ENCODE results near the gene NACA2.

NACA2 gene

DNA sequence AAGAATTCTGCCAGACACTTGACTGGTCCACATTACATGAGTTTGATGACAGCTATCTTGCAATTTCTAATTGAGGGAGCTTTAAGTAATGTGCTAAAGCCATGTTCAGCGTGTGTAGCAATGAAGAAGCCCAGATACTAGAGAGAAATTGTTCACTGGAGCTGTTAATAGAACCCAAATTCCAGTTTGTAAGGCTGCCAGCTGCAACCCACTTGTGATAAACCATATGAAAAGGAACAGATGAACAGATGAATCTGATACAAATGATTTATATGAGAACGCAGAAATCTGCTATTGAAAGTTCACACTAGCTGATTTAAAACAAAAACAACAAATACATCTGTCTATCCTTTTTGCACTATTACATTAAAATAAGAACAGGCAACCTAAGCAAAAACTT, 6.2 kb downstream of the NACA2 start:
- TF ChIP-seq, protein P1, sequence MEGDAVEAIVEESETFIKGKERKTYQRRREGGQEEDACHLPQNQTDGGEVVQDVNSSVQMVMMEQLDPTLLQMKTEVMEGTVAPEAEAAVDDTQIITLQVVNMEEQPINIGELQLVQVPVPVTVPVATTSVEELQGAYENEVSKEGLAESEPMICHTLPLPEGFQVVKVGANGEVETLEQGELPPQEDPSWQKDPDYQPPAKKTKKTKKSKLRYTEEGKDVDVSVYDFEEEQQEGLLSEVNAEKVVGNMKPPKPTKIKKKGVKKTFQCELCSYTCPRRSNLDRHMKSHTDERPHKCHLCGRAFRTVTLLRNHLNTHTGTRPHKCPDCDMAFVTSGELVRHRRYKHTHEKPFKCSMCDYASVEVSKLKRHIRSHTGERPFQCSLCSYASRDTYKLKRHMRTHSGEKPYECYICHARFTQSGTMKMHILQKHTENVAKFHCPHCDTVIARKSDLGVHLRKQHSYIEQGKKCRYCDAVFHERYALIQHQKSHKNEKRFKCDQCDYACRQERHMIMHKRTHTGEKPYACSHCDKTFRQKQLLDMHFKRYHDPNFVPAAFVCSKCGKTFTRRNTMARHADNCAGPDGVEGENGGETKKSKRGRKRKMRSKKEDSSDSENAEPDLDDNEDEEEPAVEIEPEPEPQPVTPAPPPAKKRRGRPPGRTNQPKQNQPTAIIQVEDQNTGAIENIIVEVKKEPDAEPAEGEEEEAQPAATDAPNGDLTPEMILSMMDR (IDR thresholded peaks at IDR 0.05; ENCODE audit: low read depth, low read length), result no peak
- DNase-seq (ENCODE audit: extremely low read depth, low read depth), result no peak

- TF ChIP-seq, protein P1 (IDR thresholded peaks at IDR 0.05; ENCODE audit: low read depth, low read length), result no peak
- DNase-seq (ENCODE audit: extremely low read depth, low read depth), result no peak
Measured at GRCh38 chr17:61584266-61584665, 6.8 kb downstream of the NACA2 start.

- TF ChIP-seq, protein P1 (IDR thresholded peaks at IDR 0.05; ENCODE audit: low read depth, low read length), result no peak
- DNase-seq (ENCODE audit: extremely low read depth, low read depth), result no peak
Measured at GRCh38 chr17:61583660-61584264, 7.3 kb downstream of the NACA2 start.

DNA sequence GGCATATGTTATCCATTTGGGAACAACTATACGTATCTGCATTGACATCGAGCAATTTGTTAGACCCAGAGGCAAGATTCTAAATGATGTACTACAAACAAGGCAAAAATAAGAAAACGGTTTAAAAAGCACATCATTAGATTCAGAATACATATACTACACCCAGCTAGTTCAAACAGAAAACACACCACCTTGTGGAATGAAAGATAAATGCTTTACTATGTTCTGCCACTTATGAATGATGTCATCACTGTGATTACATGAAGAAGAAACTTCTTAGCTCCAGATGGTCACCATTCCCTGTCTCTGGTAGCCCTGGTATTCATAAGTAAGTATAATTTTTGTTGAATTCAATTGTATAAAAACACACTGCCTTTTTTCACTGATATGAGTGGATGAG, 7.8 kb downstream of the NACA2 start:
- TF ChIP-seq, protein P1 (IDR thresholded peaks at IDR 0.05; ENCODE audit: low read depth, low read length), result peak; percentile 34
- no peak for DNase-seq (ENCODE audit: extremely low read depth, low read depth)

DNA sequence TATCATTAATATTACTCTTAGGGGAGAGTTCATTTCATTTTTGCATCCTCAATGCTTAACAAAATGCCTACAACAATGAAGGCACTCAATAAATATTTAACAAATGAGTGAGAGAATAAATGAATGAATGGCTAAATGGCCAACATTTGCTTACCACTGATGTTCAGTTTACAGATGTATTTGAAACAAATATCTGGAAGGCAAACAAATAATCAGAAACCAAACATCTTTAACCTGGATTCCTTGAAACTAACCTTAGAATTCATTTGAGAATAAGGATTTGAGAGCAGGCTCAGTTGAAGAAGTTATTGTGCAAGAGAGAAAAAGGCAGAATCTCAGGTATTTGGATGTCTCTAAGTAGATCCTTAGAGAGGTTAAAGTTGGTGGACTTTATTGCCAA, 8.4 kb downstream of the NACA2 start:
- no peak for DNase-seq (ENCODE audit: extremely low read depth, low read depth)
- TF ChIP-seq, protein P1 (IDR thresholded peaks at IDR 0.05; ENCODE audit: low read depth, low read length), result no peak

- DNase-seq (ENCODE audit: extremely low read depth, low read depth), result no peak
- TF ChIP-seq, protein P1 (IDR thresholded peaks at IDR 0.05; ENCODE audit: low read depth, low read length), result no peak
Measured at GRCh38 chr17:61581611-61582349, 9.2 kb downstream of the NACA2 start.

DNA sequence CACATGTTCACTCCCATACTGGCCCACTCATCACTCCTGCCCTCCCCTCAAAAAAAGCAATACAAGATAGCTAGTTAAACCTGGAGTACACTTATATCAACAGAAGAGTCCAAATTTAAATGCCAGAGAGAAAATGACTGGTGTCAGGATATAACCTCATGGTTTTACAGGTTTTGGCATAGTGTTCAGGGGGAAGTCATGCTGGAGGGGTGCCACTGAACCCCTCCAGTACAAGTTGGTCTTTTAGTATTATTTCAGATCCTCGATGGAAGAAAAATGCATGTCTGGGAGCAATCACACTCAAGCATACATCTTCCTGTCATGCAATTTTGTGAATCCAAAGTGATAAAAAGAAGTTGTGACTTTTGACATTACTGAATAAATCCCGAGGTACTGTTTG, 10.5 kb downstream of the NACA2 start:
- TF ChIP-seq, protein P1 (IDR thresholded peaks at IDR 0.05; ENCODE audit: low read depth, low read length), result no peak
- no peak for DNase-seq (ENCODE audit: extremely low read depth, low read depth)

Data from AG09319 (cell line).